GM12892 (cell line): ENCODE data around the gene NELFB.

ENCODE experiments used
- POLR2A ChIP-seq: IDR thresholded peaks from 2 replicates; pipeline ENCODE4 v1.6.1; 2011; ENCODE audit warnings: low read depth, low read length, control low read depth
- POLR2AphosphoS5 ChIP-seq: IDR thresholded peaks from 2 replicates; pipeline ENCODE4 v1.6.1; 2011; ENCODE audit warnings: low read depth, low read length, control low read depth

DNA sequence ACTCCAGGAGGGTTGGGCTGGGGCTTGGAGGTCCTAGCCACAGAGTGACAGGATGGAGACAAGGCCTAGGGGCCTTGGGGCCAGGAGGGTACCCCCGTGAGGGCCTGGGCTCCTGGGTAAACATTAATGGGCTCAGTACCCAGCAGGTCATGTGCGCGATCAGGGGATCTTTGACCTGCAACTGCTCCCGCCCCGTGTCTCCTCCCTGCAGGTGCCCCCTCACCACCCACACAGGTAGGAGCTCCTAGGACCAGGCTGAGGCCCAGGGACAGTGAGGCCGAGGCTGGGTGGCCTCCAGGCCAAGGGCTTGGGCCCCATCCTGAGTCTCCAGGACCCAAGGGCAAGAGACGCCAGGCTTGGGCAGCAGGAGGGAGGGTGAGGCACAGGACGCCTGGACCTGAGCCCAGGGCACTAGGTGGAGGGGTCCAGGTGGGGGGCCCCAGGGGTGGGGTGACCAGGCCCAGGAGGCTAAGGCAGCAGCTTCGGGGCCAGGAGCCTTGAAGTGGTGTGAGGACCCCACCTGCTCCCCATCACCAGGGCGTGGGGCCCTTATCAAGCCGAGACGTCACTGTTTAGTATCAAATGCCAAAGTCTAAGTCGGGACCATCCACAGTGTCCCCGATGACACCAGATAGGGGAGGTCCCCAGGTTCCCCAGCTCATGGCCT, 24.3 kb upstream of the NELFB start, which contains the start of gene SLC34A3:
- TF ChIP-seq POLR2A (no peak), POLR2AphosphoS5 (no peak)
